GM12872 (cell line): ENCODE data around the gene PPP1R10.

ENCODE experiments used
- TF ChIP-seq, protein P1 (sequence below): IDR thresholded peaks from 3 replicates; pipeline ENCODE4 v1.5.1; 2011; ENCODE audit warnings: low read depth, mild to moderate bottlenecking, low read length, moderate library complexity; ENCODE audit not compliant: insufficient read depth

Gene PPP1R10

DNA sequence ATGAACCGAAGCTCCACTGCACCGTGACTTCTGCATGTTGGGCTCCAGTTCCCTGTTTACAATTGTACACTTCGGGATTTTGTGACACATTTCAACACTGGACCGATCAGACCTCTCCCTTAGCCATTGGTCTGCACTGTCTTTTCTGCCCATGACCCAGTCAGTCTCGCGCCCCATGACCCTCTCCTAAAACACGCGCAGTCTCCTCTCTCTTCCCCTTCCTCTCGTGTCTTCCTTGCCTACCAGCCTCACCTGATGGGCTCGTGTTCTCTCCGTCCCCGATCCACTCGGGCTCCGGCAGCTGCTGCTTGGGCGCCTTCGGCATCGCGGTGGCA lies 46.3 kb downstream of the PPP1R10 start:
- TF ChIP-seq, protein P1, sequence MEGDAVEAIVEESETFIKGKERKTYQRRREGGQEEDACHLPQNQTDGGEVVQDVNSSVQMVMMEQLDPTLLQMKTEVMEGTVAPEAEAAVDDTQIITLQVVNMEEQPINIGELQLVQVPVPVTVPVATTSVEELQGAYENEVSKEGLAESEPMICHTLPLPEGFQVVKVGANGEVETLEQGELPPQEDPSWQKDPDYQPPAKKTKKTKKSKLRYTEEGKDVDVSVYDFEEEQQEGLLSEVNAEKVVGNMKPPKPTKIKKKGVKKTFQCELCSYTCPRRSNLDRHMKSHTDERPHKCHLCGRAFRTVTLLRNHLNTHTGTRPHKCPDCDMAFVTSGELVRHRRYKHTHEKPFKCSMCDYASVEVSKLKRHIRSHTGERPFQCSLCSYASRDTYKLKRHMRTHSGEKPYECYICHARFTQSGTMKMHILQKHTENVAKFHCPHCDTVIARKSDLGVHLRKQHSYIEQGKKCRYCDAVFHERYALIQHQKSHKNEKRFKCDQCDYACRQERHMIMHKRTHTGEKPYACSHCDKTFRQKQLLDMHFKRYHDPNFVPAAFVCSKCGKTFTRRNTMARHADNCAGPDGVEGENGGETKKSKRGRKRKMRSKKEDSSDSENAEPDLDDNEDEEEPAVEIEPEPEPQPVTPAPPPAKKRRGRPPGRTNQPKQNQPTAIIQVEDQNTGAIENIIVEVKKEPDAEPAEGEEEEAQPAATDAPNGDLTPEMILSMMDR = no peak

DNA sequence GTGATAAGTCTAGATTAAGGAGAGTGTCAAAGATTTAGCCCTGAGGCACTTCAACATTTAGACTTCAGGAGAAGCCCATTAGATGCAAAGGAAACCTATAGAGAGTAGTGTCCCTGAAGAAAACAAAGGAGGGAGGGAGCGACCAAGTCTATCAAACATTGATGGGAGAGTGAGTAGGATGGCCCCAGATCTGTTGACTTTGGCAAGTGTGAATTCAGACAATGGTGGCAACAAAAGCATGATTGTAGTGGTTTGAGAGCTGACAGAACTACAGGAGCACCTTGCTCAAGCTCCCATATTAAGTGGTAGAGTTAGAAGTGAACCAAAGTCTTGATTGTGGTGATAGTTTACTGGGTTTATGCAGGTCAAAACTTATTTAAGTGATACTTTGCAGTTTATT lies 46.8 kb downstream of the PPP1R10 start:
- TF ChIP-seq, protein P1 = no peak

DNA sequence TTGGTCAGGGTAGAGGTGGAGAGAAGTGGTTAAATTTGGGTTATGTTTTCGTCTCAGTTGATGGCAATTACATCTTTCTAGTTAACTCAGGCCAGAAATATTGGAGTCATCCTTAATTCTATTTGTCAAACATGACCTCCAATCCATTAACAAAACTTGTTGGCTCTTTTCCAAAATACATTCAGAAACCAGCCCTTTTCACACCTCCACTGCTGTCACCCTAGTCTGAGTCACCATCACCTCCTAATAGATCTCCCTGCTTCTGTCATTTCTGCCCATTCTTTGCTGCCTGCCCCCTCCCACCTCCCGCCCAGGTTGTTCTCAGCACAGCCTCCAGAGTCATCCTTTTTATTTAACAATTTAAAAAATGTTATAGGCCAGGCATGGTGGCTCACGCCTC lies 48.8 kb downstream of the PPP1R10 start:
- TF ChIP-seq, protein P1 = no peak

DNA sequence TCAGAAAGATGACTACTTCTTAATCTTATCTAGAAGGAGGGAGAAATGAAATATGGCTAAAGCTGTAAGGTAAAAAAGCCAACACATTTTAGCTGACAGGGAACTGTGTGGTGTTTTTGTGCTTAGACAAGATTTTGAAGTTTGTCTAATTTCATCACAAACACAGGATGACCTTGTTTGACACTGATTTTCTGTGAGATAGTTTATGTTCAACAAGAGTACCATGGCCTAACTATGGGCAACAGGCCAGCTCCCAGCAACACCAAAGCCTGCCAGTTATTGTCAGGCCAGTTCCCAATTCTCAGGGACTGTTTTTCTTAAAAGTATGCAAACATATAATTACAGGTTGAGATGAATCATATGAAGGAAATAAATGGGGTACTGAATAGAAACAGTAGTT lies 51.3 kb downstream of the PPP1R10 start:
- TF ChIP-seq, protein P1 = no peak

DNA sequence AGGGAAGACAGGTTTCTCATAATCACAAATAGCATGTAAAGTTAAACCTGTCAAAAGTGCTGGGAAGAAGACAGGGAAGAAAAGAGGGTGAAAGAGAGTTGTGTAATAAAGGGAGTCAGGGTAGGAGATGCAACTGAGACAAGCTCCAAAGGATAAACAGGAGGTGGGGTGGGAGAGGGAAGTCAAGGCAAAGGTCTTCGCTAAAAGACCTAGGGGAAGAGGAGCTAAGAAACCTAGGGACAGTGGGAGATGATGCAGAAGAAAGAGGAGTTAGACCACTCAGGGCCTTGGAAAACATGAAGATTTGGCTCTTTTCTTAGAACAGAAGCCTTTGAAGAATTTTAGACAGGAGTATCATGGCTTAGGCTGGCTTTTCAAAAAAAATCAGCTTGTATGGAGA lies 52.9 kb downstream of the PPP1R10 start:
- TF ChIP-seq, protein P1 = no peak

DNA sequence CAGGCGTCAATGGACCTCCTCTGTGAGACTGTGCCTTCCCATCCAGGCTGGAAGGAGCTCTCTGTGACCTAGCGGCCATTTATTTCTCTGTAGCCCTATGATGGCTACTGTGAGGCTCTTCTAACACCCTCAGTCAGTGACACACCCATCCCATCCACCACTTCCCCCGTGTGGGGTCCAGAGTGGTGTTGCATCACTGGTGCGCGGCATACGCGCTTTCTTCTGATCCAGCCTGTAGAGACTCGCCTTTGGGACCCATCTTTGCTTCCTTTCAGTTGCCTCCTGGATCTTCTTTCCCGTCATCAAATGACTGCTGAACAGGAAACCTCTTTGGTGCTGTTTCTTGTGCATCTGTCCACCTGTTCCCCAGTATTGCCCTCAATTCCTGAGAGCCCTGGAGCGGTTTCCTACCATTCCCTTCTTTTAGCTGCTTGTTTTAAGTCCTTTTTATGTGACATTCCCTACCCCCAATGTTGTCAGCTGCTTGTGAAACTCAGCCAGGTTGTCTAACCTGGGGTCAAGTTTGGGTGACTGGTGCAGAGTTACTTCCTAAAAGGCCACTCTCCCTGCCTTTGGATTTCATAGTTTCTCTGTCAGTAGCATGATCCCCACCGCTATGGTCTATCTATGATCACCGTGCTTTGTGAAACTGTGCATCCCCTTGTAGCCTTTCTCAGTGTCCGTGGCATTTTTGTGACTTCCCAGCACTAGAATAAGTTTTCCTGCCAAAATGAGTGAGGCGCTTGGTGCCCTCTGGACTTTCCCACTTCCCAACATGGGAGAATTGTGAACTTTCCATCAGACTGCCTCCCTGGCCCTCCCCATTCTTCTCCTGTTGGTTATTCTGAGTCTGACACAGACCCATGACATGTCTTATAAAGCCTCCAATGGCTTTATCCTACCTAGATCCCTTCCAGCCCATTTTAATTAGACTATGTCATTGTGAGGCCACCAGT lies 54.3 kb downstream of the PPP1R10 start:
- TF ChIP-seq, protein P1 = no peak

DNA sequence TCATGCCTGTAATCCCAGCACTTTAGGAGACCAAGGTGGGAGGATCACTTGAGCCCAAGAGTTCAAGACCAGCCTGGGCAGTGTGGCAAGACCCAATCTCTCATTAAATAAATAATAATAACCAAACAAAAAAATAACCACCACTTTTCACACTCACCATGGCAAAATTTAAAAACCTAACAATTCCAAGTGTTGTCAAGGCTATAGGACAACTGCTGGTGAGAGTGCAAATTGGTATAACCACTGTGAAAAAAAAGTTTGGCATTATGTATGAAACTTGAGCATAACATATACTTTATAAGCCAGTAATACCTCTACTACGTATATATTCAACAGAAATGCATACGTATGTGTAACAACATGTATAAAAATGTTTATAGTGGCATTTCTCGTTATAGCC lies 56.1 kb downstream of the PPP1R10 start:
- TF ChIP-seq, protein P1 = no peak
